IMR-90 (cell line): Measurements from ENCODE around the gene FBN1.

Experiments used
- POLR2A ChIP-seq: IDR thresholded peaks from 2 replicates; pipeline ENCODE4 v1.6.1; 2012; ENCODE audit warnings: mild to moderate bottlenecking, low read depth, low read length
- TF ChIP-seq, protein P1 (sequence below): conservative IDR thresholded peaks from 2 replicates; pipeline ENCODE4 v1.5.1; 2012; ENCODE audit warnings: mild to moderate bottlenecking, low read depth, low read length, improper control_type of control experiment

DNA sequence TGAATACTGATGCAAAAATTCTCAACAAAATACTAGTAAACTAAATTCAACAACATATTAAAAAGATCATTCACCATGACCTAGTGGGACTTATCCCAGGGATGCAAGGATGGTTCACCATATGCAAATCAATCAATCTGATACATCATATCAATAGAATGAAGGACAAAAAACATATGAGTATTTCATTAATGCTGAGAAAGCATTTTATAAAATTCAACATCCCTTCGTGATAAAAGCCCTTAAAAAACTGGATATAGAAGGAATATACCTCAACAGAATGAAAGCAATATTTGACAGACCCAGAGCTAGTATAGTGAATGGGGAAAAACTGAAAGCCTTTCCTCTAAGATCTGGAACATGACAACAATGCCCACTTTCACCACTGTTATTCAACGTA is 43.0 kb upstream of the FBN1 start:
- TF ChIP-seq, protein P1, sequence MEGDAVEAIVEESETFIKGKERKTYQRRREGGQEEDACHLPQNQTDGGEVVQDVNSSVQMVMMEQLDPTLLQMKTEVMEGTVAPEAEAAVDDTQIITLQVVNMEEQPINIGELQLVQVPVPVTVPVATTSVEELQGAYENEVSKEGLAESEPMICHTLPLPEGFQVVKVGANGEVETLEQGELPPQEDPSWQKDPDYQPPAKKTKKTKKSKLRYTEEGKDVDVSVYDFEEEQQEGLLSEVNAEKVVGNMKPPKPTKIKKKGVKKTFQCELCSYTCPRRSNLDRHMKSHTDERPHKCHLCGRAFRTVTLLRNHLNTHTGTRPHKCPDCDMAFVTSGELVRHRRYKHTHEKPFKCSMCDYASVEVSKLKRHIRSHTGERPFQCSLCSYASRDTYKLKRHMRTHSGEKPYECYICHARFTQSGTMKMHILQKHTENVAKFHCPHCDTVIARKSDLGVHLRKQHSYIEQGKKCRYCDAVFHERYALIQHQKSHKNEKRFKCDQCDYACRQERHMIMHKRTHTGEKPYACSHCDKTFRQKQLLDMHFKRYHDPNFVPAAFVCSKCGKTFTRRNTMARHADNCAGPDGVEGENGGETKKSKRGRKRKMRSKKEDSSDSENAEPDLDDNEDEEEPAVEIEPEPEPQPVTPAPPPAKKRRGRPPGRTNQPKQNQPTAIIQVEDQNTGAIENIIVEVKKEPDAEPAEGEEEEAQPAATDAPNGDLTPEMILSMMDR, result no peak
- no peak for TF ChIP-seq POLR2A
